ENCODE data around the gene TFPI. TPM values are rescaled to one million over a fixed set of nuclear protein-coding genes. Genes with fewer than 3 reads are reported as not detected.

Gene TFPI
- total RNA-seq, 4 donors from 2014 or later, result 42.6 to 141 (median 66.1) TPM

DNA sequence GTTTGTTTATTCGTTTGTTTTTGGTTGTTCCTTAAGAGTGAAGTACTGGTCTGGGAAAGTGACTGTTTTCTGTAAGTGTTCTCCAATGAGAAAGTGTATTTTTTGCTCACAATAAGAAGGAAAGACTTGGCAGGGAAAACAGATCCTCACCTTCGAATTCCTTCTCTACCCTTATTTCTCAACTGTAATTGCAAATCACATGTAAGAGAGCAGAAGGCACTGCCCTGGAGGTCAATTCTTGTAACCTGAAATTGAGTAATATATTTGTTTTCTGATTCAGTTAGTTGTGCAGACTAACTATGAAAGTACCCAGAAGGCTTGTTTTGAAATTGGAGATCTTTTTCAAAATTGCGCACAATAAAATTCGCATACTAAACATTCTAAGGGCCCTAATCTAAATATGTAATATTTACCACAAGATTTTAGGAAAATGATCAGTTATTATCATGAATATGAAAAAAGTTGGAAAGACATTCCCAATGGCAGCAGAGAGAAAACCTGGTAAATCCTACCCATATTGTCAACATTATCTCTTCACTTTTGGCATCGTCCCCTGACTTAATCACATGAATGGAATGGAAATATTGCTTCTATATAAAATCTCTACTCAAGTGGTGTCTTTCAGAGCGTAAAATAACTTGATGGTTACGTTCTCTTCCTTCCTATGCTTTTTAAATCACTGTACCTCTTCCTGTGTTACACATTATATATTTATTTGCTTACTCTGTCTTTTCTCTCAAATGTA lies 24.1 kb downstream of the TFPI start:
- H3K36me3 ChIP-seq, result no peaks in the 10 kb centered on the region
- peaks cover 0 to 9% (median 0%) of the 10 kb centered on the region in 3 donors for H3K9me3 ChIP-seq
- H3K27ac ChIP-seq, result no peak overlapping the region
- ATAC-seq, result no peak
- H3K4me3 ChIP-seq, result no peak overlapping the region
- WGBS, 2 donors (ENCODE audit: low coverage in 1 of 2), result 90 to 93% methylated on average over 7 of the region's 7 CpGs
- no peaks in the 10 kb centered on the region for H3K4me1 ChIP-seq
- TF ChIP-seq POLR2A (IDR thresholded peaks at IDR 0.05), result no peak
- TF ChIP-seq, protein P1, sequence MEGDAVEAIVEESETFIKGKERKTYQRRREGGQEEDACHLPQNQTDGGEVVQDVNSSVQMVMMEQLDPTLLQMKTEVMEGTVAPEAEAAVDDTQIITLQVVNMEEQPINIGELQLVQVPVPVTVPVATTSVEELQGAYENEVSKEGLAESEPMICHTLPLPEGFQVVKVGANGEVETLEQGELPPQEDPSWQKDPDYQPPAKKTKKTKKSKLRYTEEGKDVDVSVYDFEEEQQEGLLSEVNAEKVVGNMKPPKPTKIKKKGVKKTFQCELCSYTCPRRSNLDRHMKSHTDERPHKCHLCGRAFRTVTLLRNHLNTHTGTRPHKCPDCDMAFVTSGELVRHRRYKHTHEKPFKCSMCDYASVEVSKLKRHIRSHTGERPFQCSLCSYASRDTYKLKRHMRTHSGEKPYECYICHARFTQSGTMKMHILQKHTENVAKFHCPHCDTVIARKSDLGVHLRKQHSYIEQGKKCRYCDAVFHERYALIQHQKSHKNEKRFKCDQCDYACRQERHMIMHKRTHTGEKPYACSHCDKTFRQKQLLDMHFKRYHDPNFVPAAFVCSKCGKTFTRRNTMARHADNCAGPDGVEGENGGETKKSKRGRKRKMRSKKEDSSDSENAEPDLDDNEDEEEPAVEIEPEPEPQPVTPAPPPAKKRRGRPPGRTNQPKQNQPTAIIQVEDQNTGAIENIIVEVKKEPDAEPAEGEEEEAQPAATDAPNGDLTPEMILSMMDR (IDR thresholded peaks at IDR 0.05), result no peak
- no peak for TF ChIP-seq POLR2AphosphoS5 (IDR thresholded peaks at IDR 0.05)
- no peak for TF ChIP-seq EP300 (IDR thresholded peaks at IDR 0.05)
- no peaks in the 10 kb centered on the region for H3K27me3 ChIP-seq

DNA sequence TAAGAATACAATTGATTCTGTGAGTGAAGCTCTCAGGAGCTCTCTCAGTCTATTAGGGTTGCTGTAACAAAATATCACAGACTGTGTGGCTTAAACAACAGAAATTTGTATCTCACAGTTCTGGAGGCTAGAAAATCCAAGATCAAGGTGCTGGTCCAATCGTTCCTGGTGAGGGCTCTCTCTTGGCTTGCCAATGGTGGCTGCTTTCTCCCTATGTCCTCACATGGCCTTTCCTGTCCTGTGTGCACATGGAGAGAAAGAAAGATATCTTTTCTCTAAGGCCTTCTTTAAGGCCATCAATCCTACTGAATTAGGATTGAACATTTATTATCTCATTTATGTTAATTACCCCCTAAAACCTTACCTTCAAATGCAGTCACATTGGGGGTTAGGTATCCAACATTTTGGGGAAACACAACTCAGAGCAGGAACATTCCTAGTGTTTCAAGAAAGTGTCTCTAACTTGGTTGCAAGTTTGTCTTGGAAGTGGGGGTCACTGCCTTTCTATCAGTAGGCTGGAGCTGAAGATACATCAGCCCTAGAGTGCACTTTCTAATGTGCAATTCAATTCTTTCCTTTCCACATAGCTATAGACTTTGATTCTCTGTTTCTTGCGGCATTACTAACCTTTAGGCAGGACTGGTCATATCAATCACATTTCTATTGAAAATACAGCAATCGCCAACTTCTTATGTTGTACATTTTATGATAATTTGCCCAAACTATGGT lies 24.8 kb downstream of the TFPI start:
- no peak for ATAC-seq
- no peaks in the 10 kb centered on the region for H3K4me1 ChIP-seq
- H3K9me3 ChIP-seq, result peaks cover 0 to 2% (median 0%) of the 10 kb centered on the region in 3 donors
- no peaks in the 10 kb centered on the region for H3K27me3 ChIP-seq
- H3K27ac ChIP-seq, result no peak overlapping the region
- no peaks in the 10 kb centered on the region for H3K36me3 ChIP-seq
- 76 to 100% methylated on average over 3 of the region's 3 CpGs for WGBS, 2 donors (ENCODE audit: low coverage in 1 of 2)
- TF ChIP-seq POLR2AphosphoS5 (IDR thresholded peaks at IDR 0.05) (no peak), POLR2A (IDR thresholded peaks at IDR 0.05) (no peak), EP300 (IDR thresholded peaks at IDR 0.05) (no peak)
- TF ChIP-seq, protein P1 (IDR thresholded peaks at IDR 0.05), result no peak
- no peak overlapping the region for H3K4me3 ChIP-seq

DNA sequence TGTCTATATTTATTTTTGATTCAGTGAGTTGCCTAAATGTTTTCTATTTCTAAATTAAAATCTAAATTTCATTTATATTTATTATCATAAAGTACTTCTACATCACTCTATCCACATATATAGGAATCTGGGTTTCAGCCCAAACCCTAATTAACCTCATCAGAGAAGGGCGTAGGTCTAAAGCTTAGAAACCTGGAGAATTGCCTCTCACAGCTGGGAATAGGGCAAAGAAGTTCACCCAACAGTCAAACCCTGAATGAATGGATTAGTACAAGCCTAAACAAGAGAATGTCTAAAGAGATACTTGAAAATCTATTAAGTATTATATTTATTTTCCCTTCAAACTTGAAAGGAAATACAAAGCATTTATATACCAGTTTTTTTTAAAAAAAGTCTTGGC lies 26.2 kb downstream of the TFPI start:
- H3K4me3 ChIP-seq, result no peak overlapping the region
- no peaks in the 10 kb centered on the region for H3K27me3 ChIP-seq
- no peaks in the 10 kb centered on the region for H3K4me1 ChIP-seq
- no peaks in the 10 kb centered on the region for H3K9me3 ChIP-seq
- H3K36me3 ChIP-seq, result no peaks in the 10 kb centered on the region
- TF ChIP-seq EP300 (IDR thresholded peaks at IDR 0.05) (no peak), POLR2AphosphoS5 (IDR thresholded peaks at IDR 0.05) (no peak)
- no peak overlapping the region for H3K27ac ChIP-seq
- 11 to 62% methylated on average over 1 of the region's 1 CpG for WGBS, 2 donors (ENCODE audit: low coverage in 1 of 2)
- ATAC-seq, result no peak

DNA sequence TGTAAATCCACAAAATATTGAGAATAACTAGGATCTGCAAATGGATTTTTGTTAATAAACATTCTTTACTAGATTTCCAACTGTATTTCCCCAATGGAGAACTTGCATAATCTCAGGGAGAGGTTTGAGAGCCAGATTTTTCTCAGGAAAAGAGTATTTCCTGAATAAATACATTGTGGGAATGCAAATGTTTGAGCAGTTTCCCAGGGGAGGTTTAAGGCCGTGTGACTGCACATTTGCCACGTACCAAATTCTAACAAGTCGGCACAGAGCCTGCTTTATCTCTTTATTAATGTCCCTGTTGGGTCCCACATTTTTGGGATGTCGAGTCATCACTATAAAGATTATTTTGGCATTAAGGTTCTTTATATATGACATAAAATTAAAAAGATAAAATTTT lies 27.0 kb downstream of the TFPI start:
- ATAC-seq, result no peak
- no peak overlapping the region for H3K4me3 ChIP-seq
- no peak overlapping the region for H3K27ac ChIP-seq
- H3K27me3 ChIP-seq, result no peaks in the 10 kb centered on the region
- H3K36me3 ChIP-seq, result peaks cover 0 to 3% of the 10 kb centered on the region in 2 donors
- 48 to 61% methylated on average over 4 of the region's 4 CpGs for WGBS, 2 donors (ENCODE audit: low coverage in 1 of 2)
- TF ChIP-seq EP300 (IDR thresholded peaks at IDR 0.05) (no peak), POLR2AphosphoS5 (IDR thresholded peaks at IDR 0.05) (no peak), POLR2A (IDR thresholded peaks at IDR 0.05) (no peak)
- TF ChIP-seq, protein P1 (IDR thresholded peaks at IDR 0.05), result no peak
- H3K9me3 ChIP-seq, result no peaks in the 10 kb centered on the region
- no peaks in the 10 kb centered on the region for H3K4me1 ChIP-seq

DNA sequence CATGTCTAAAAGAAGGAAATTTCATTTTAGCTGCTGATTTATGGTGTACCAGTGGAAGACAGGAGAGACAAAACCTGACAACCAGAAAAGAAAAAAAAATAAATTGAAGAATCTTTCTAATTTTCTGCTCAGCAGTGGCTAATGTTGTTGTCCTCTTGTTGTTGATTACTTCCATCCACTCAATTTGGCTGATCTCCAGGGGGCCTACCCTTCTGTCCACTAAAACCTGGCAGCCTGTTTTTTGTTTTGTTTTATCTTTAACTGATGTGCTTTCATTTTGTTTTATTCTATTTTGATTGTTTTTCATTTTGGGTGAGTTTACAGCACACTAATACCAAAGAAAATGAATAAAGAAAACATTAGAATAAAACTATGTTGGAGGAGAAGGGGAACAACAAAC lies 27.4 kb downstream of the TFPI start:
- no peaks in the 10 kb centered on the region for H3K27me3 ChIP-seq
- ATAC-seq, result no peak
- no peaks in the 10 kb centered on the region for H3K4me1 ChIP-seq
- H3K9me3 ChIP-seq, result no peaks in the 10 kb centered on the region
- no peak overlapping the region for H3K4me3 ChIP-seq
- no peak overlapping the region for H3K27ac ChIP-seq
- TF ChIP-seq POLR2AphosphoS5 (IDR thresholded peaks at IDR 0.05), result no peak
- TF ChIP-seq, protein P1 (IDR thresholded peaks at IDR 0.05), result no peak
- no peak for TF ChIP-seq EP300 (IDR thresholded peaks at IDR 0.05)
- TF ChIP-seq POLR2A (IDR thresholded peaks at IDR 0.05), result no peak
- H3K36me3 ChIP-seq, result peaks cover 0 to 8% of the 10 kb centered on the region in 2 donors
